ENCODE results near the gene GYPE. TPM values are rescaled to one million over a fixed set of nuclear protein-coding genes. Genes with fewer than 3 reads are reported as not detected.
"Not testable (repeated sequence)": the region's sequence is repeated elsewhere in the genome, so short reads cannot be mapped to it uniquely, and the experiment has no call there.

GYPE gene
- polyA plus RNA-seq, 3 donors: 2.6 to 4.0 (median 2.9) TPM

- not testable (repeated sequence) for DNase-seq (ENCODE audit: low read depth in 3 of 3, low spot score in 2 of 3)
These were observed 34.7 kb downstream of the GYPE start for GRCh38 chr4:143870523-143871268.

- DNase-seq (ENCODE audit: low read depth in 3 of 3, low spot score in 2 of 3): not testable (repeated sequence)
These were observed 35.4 kb downstream of the GYPE start for GRCh38 chr4:143869925-143870324.

- not testable (repeated sequence) for DNase-seq (ENCODE audit: low read depth in 3 of 3, low spot score in 2 of 3)
These were observed 42.6 kb downstream of the GYPE start for GRCh38 chr4:143862716-143863115.

- DNase-seq (ENCODE audit: low read depth in 3 of 3, low spot score in 2 of 3): no peak
These were observed 46.9 kb downstream of the GYPE start for GRCh38 chr4:143858456-143858855.

- not testable (repeated sequence) for DNase-seq (ENCODE audit: low read depth in 3 of 3, low spot score in 2 of 3)
These were observed 47.7 kb downstream of the GYPE start for GRCh38 chr4:143857391-143858336.

GRCh38 chr4:143856017-143856557 lies 49.3 kb downstream of the GYPE start:
- DNase-seq (ENCODE audit: low read depth in 3 of 3, low spot score in 2 of 3): not testable (repeated sequence)

GRCh38 chr4:143854645-143855044 lies 50.7 kb downstream of the GYPE start:
- DNase-seq (ENCODE audit: low read depth in 3 of 3, low spot score in 2 of 3): not testable (repeated sequence)

GRCh38 chr4:143849296-143849695 lies 56.1 kb downstream of the GYPE start:
- not testable (repeated sequence) for DNase-seq (ENCODE audit: low read depth in 3 of 3, low spot score in 2 of 3)

GRCh38 chr4:143843506-143843832 lies 61.9 kb downstream of the GYPE start:
- DNase-seq (ENCODE audit: low read depth in 3 of 3, low spot score in 2 of 3): not testable (repeated sequence)

- not testable (repeated sequence) for DNase-seq (ENCODE audit: low read depth in 3 of 3, low spot score in 2 of 3)
These were observed 62.5 kb downstream of the GYPE start for GRCh38 chr4:143842624-143843505.

- not testable (repeated sequence) for DNase-seq (ENCODE audit: low read depth in 3 of 3, low spot score in 2 of 3)
These were observed 65.9 kb downstream of the GYPE start for GRCh38 chr4:143839413-143839812.

GRCh38 chr4:143834196-143834595 lies 71.2 kb downstream of the GYPE start:
- DNase-seq (ENCODE audit: low read depth in 3 of 3, low spot score in 2 of 3): not testable (repeated sequence)

- DNase-seq (ENCODE audit: low read depth in 3 of 3, low spot score in 2 of 3): not testable (repeated sequence)
These were observed 71.7 kb downstream of the GYPE start for GRCh38 chr4:143833676-143834075.

GRCh38 chr4:143830576-143830975 lies 74.8 kb downstream of the GYPE start:
- not testable (repeated sequence) for DNase-seq (ENCODE audit: low read depth in 3 of 3, low spot score in 2 of 3)

GRCh38 chr4:143829239-143829620 lies 76.1 kb downstream of the GYPE start:
- not testable (repeated sequence) for DNase-seq (ENCODE audit: low read depth in 3 of 3, low spot score in 2 of 3)

Other genes starting within 250 kb of the GYPE start
- under 1 TPM; 0.10 to 0.35 (median 0.19) TPM for gene FREM3, start 204.9 kb downstream of the GYPE start, polyA plus RNA-seq (ENCODE audit: insufficient read length in 3 of 3)
- 1 to 10 TPM; 1.5 to 2.4 (median 1.8) TPM for gene GYPB, start 113.8 kb upstream of the GYPE start, polyA plus RNA-seq (ENCODE audit: insufficient read length in 3 of 3)
- gene GYPA, start 235.2 kb upstream of the GYPE start, polyA plus RNA-seq (ENCODE audit: insufficient read length in 3 of 3): 1 to 10 TPM; 2.6 to 6.4 (median 3.6) TPM

Data from right renal cortex interstitium (tissue), 3 donors.